GM19025 (cell line): ENCODE results near the gene CAMTA2.
"Not testable (repeated sequence)": the region's sequence is repeated elsewhere in the genome, so short reads cannot be mapped to it uniquely, and the experiment has no call there.

Experiments used
- ATAC-seq: cut with Tn5 transposase; IDR thresholded peaks from one replicate; pipeline ENCODE4 v1.9.1; 2021; ENCODE audit warnings: mild to moderate bottlenecking, low read depth, moderate library complexity; ENCODE audit not compliant: unreplicated experiment

Gene CAMTA2, protein sequence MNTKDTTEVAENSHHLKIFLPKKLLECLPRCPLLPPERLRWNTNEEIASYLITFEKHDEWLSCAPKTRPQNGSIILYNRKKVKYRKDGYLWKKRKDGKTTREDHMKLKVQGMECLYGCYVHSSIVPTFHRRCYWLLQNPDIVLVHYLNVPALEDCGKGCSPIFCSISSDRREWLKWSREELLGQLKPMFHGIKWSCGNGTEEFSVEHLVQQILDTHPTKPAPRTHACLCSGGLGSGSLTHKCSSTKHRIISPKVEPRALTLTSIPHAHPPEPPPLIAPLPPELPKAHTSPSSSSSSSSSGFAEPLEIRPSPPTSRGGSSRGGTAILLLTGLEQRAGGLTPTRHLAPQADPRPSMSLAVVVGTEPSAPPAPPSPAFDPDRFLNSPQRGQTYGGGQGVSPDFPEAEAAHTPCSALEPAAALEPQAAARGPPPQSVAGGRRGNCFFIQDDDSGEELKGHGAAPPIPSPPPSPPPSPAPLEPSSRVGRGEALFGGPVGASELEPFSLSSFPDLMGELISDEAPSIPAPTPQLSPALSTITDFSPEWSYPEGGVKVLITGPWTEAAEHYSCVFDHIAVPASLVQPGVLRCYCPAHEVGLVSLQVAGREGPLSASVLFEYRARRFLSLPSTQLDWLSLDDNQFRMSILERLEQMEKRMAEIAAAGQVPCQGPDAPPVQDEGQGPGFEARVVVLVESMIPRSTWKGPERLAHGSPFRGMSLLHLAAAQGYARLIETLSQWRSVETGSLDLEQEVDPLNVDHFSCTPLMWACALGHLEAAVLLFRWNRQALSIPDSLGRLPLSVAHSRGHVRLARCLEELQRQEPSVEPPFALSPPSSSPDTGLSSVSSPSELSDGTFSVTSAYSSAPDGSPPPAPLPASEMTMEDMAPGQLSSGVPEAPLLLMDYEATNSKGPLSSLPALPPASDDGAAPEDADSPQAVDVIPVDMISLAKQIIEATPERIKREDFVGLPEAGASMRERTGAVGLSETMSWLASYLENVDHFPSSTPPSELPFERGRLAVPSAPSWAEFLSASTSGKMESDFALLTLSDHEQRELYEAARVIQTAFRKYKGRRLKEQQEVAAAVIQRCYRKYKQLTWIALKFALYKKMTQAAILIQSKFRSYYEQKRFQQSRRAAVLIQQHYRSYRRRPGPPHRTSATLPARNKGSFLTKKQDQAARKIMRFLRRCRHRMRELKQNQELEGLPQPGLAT

DNA sequence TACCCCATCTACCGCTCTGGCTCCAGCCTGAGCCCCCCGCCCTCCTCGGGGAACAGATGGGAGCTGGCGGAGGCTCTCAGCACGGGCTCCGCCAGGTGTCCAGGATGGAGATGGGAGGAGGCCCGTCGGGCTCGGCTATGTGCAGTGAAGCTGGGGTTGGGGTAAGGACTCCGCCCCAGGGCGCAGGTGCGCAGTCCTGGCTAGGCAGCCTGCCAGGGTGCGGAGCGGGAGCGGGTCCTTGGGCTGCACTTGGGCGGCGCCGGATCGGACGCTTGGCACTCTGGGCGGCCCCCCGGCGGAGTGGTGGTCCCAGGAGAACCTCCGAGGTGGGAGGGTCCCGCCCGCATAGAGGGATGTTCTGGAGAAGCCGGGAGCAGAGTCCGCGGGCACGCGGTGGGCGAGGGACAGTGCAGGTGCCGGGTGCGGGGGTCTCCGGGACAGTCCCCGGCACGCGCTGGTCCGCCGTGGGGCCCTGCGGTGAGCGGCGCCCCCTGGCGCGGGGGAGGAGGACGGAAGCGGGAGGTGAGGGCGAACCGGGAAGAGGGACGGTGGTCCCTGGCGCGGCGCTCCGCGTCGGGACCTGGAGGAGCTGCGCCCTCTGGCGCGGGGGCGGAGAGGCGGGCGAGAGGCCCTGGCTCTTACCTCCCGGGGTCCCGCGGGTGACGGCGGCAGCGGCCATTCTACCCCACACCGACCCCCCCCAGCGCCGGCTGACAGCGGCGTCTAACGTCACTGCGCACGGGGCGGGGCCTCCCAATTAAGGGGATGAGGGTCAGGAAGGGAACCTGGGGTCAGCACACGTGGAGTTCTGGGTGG is at the start of gene CAMTA2:
Gene CAMTA2, minus strand, starts transcription at position 725 of the 816 bp plus-strand sequence. CDS start 1,453 bp downstream, outside the sequence.
- ATAC-seq: peak; percentile 79

DNA sequence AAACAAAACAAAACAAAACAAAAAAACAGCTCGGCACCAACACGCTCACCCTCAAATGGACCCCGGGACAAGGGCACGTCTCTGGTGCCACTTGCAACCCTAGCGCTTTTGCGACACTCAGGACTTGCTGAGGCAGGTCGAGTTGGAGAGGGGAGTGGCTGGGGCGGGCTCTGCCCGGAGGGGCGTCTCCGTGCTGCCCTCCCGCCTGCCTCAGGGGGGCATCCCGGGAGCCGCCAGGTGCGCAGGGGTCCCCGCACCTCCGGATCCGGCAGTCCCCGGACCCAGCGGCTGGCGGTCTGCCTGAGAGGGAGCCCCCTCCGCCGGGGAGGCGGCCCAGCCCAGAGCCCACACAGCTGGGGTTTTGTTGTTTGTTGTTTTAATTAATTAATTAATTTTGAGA is 47.8 kb upstream of the CAMTA2 start, which contains the start of gene SLC52A1:
Gene SLC52A1, minus strand, starts transcription at position 112 of the 400 bp plus-strand sequence. CDS start 820 bp downstream, outside the sequence.
- ATAC-seq: no peak

GRCh38 chr17:5034651-5035050 is 47.2 kb upstream of the CAMTA2 start:
- ATAC-seq: no peak

DNA sequence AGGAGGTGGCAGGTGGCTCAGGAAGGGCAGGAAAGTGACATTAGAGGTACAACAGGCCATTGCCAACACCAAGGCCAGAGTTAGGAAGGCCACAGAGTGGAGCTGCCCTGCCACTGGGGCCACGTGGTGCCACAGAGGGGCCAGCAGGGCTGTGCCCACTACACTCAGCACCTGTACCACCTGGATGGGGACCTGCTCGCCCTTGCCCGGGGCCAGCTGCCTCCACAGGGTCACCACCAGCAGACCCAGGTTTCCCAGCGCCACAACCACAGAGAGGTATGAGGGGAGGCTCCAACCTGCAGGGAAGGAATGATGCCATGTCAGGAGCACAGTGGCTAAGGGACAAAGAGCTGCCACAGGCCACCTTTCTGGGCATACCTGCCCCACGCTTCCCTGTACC is 46.6 kb upstream of the CAMTA2 start:
- ATAC-seq: no peak

DNA sequence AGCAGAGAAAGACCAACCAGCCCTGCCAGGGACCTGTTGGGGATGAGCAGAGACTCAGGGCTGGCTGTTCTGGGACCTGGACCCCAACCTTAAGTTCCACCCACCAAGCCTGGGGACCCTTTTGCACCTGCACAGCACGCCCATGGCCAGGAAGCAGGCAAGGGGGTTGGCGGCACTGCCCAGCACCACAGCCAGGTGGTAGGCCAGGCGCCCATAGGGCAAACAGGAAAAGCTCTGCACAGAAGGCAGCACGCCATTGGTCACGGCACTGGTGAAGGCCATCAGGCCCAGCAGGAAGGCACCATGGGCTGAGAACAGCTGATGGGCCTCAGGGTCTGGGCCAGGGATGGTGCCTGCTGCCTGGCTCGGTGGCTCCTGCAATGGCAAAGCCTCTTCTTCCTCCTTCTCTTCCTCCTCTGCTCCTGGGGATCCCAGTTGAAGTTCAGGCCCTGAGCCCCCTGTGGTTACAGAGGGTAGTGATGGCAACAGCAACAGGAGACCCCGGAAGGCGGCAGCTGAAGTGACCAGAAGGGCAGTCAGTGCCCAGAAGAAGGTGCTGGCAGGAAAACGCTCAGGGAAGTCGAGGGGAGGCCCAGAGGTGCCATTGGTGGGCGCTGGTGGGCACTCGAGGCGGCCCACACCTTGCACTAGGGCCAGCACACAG is 46.0 kb upstream of the CAMTA2 start:
- no peak for ATAC-seq

GRCh38 chr17:5032865-5033264 is 45.4 kb upstream of the CAMTA2 start:
- ATAC-seq: no peak

GRCh38 chr17:5031365-5032082 is 44.0 kb upstream of the CAMTA2 start:
- ATAC-seq: no peak

DNA sequence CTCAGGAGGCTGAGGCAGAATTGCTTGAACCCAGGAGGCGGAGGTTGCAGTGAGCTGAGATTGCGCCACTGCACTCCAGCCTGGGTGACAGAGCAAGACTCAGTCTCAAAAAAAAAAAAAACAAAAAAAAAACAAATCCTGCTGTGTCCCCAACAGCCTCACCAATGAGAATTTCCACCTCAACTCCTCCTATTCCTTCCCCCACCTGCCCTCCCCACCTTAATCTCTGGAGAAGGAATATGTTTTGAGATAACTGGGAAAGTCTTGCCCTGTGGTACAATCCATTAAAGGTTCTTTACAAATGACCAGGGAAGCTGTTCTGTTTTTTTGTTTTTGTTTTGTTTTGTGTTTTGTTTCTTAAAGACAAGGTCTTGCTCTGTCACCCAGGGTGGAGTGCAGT is 42.7 kb upstream of the CAMTA2 start:
- ATAC-seq: not testable (repeated sequence)

- no peak for ATAC-seq
Observed at GRCh38 chr17:5027916-5028315, 40.4 kb upstream of the CAMTA2 start.

GRCh38 chr17:5027299-5027698 is 39.8 kb upstream of the CAMTA2 start:
- ATAC-seq: no peak

DNA sequence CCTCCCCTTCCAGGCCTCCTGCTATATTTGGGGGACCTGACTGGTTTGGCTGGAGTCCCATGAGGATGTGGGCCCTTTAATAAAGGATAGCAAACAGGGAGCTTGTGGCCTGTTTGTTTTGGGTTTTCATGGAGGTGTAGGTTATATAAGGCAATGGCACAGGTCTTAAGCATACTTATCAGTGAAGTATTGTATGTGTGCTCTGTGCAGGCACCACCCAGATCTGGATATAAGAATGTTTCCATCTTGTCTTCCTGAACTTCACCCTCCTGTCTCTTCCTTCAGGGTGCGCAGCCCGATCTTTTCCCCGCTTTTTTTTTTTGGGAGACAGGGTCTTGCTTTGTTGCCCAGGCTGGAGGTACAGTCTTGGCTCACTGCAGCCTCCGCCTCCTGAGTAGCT is 37.1 kb upstream of the CAMTA2 start:
- ATAC-seq: no peak

GRCh38 chr17:5023588-5024147 is 36.2 kb upstream of the CAMTA2 start:
- no peak for ATAC-seq

GRCh38 chr17:5022171-5022711 is 34.8 kb upstream of the CAMTA2 start:
- ATAC-seq: no peak

DNA sequence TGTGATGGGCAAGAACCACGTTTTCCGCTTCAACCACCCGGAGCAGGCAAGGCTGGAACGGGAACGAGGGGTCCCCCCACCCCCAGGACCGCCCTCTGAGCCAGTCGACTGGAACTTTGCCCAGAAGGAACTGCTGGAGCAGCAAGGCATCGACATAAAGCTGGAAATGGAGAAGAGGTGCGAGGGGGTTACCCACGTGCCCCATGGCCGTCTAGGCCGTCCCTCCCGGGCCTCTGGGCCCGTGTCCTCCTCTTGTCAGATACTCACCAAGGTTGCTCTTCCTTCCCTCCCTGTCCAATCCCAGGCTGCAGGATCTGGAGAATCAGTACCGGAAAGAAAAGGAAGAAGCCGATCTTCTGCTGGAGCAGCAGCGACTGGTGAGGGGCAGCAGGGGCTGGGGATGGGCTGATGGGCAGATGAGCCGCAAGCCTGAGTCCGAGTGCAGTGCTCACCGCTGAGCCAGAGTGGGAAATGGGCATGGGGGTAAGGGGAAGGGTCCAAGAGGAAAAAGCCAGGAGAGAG is 33.1 kb upstream of the CAMTA2 start:
- no peak for ATAC-seq

DNA sequence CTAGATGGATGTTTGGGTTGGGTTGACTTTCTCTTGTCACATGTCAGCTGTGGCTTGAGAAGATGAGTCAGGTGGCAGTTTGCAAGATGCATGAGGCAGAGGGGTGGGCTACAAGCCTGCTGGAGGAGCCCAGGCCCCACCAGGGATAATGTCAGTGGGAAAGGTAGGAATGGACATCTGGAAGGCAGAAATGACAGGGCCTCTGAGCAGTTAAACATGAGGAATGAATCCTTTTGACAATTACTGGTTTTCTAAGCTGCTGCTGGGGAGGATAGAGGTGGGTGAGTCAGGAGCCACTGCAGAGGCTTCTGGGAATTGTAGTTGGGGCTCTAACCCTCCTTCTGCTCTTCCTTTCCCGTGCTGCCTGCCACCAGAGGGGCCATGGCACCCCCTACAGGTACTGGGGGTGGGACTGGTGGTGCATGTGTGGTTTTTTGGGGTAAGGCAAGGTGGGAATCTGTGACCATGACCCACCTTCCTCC is 32.0 kb upstream of the CAMTA2 start:
- no peak for ATAC-seq

- ATAC-seq: no peak
Observed at GRCh38 chr17:5014357-5014756, 26.9 kb upstream of the CAMTA2 start.

- no peak for ATAC-seq
Observed at GRCh38 chr17:5011928-5012327, 24.5 kb upstream of the CAMTA2 start.
